PFSK-1 (cell line): Measurements from ENCODE around the gene FAM174C.
A peak's percentile ranks its signal among the peaks of the same experiment; 100 is the strongest.

Source experiments
- FOXP2 ChIP-seq: optimal IDR thresholded peaks from 2 replicates; pipeline ENCODE3; 2011; ENCODE audit warnings: borderline replicate concordance, control low read depth, inconsistent platforms; ENCODE audit not compliant: insufficient read depth; ENCODE audit errors: extremely low read length, extremely low read depth
- POLR2AphosphoS5 ChIP-seq: IDR thresholded peaks from 2 replicates; pipeline ENCODE4 v1.6.1; 2012; ENCODE audit warnings: low read depth, mild to moderate bottlenecking, control low read depth, low read length, moderate library complexity
- REST ChIP-seq, 2 experiments: IDR thresholded peaks; 2 replicates each; pipeline versions ENCODE4 v1.6.1 to v1.8.0; 2011 to 2012; ENCODE audit warnings: low read depth in 2 of 2, low read length in 2 of 2, control low read depth in 1 of 2, inconsistent platforms in 1 of 2, mild to moderate bottlenecking in 1 of 2, moderate library complexity in 1 of 2; ENCODE audit not compliant: insufficient read depth in 1 of 2
- SIN3A ChIP-seq: IDR thresholded peaks from 2 replicates; pipeline ENCODE4 v1.6.1; 2012; ENCODE audit warnings: mild to moderate bottlenecking, low read length, moderate library complexity, borderline replicate concordance; ENCODE audit not compliant: insufficient read depth
- TAF1 ChIP-seq: IDR thresholded peaks from 2 replicates; pipeline ENCODE4 v1.6.1; 2012; ENCODE audit warnings: low read length, control low read depth, borderline replicate concordance; ENCODE audit not compliant: insufficient read depth

The FAM174C gene

GRCh38 chr19:1261538-1261797 lies 13.9 kb upstream of the FAM174C start:
- TF ChIP-seq FOXP2 (no peak), POLR2AphosphoS5 (no peak; the same call in 1 of the 2 replicates), SIN3A (no peak), TAF1 (no peak), REST (IDR thresholded peaks at IDR 0.05; ENCODE audit: insufficient read depth in 1 of 2, low read depth in 2 of 2, low read length in 2 of 2) (no peak)

GRCh38 chr19:1261798-1262622 lies 13.3 kb upstream of the FAM174C start:
- TF ChIP-seq SIN3A (no peak), FOXP2 (no peak), POLR2AphosphoS5 (peak; percentile 1), REST (IDR thresholded peaks at IDR 0.05; ENCODE audit: insufficient read depth in 1 of 2, low read depth in 2 of 2, low read length in 2 of 2) (no peak), TAF1 (no peak)

- peak; percentile 18; the same call in 1 of the 2 replicates for TF ChIP-seq POLR2AphosphoS5
- no peak for TF ChIP-seq REST (IDR thresholded peaks at IDR 0.05; ENCODE audit: insufficient read depth in 1 of 2, low read depth in 2 of 2, low read length in 2 of 2)
Observed at GRCh38 chr19:1262623-1263123, 12.7 kb upstream of the FAM174C start.

- TF ChIP-seq SIN3A (no peak), TAF1 (no peak), FOXP2 (no peak), POLR2AphosphoS5 (no peak)
Observed at GRCh38 chr19:1263188-1263587, 12.1 kb upstream of the FAM174C start.

GRCh38 chr19:1264801-1265614 lies 10.3 kb upstream of the FAM174C start:
- TF ChIP-seq REST (IDR thresholded peaks at IDR 0.05; ENCODE audit: insufficient read depth in 1 of 2, low read depth in 2 of 2, low read length in 2 of 2) (no peak), SIN3A (peak; percentile 41; the same call in 1 of the 2 replicates)
